Hepatocyte (in vitro differentiated cells): ENCODE data around the gene ATP1A3.

Experiments used
- CTCF ChIP-seq: fragments of 200-600 bp; sonication (generic); IDR thresholded peaks from 2 replicates; pipeline ENCODE4 v1.5.1; 2016; ENCODE audit warnings: antibody characterized with exemption, mild to moderate bottlenecking; ENCODE audit not compliant: poor library complexity
- EZH2phosphoT487 ChIP-seq: fragments of 200-600 bp; sonication (generic); IDR thresholded peaks from one replicate; pipeline ENCODE4 v1.6.1; 2018; ENCODE audit warnings: antibody characterized with exemption, mild to moderate bottlenecking, low read depth, moderate library complexity; ENCODE audit not compliant: unreplicated experiment, severe bottlenecking

GRCh38 chr19:41997121-41997850 lies 3.3 kb upstream of the ATP1A3 start:
- TF ChIP-seq CTCF = no peak
- TF ChIP-seq EZH2phosphoT487 = no peak
